Karpas-422 (cell line): ENCODE measurements around the gene LETM1. TPM values are rescaled to one million over a fixed set of nuclear protein-coding genes. Genes with fewer than 3 reads are reported as not detected.

Source experiments
- DNase-seq: peaks from one replicate; pipeline ENCODE4 v3.0.0-alpha.2; 2015
- H2AFZ ChIP-seq: fragments of 200-600 bp; sonication (generic); 2 replicates; pipeline ENCODE4 v1.6.1; 2014; ENCODE audit warnings: antibody characterized with exemption, low read length, mixed read lengths
- H3K27ac ChIP-seq: fragments of 200-600 bp; sonication (generic); 2 replicates; pipeline ENCODE4 v1.5.1; 2014; ENCODE audit warnings: mild to moderate bottlenecking, low read length, moderate library complexity
- H3K27me3 ChIP-seq: fragments of 200-600 bp; sonication (generic); 2 replicates; pipeline ENCODE4 v1.6.1; 2014; ENCODE audit warnings: low read length, mixed read lengths
- H3K36me3 ChIP-seq: fragments of 200-600 bp; sonication (generic); 2 replicates; pipeline ENCODE4 v1.6.1; 2014; ENCODE audit warnings: low read length, mixed read lengths; ENCODE audit not compliant: insufficient read depth
- H3K4me1 ChIP-seq: fragments of 200-600 bp; sonication (generic); 2 replicates; pipeline ENCODE4 v1.6.1; 2014; ENCODE audit warnings: mild to moderate bottlenecking, low read length, mixed read lengths
- H3K4me2 ChIP-seq: fragments of 200-600 bp; sonication (generic); 2 replicates; pipeline ENCODE4 v1.6.1; 2014; ENCODE audit warnings: low read length, low read depth, mild to moderate bottlenecking; ENCODE audit not compliant: poor library complexity, severe bottlenecking
- H3K4me3 ChIP-seq: fragments of 200-600 bp; sonication (generic); 2 replicates; pipeline ENCODE4 v1.5.1; 2014; ENCODE audit warnings: mild to moderate bottlenecking, antibody characterized with exemption, low read length, mixed read lengths
- H3K79me2 ChIP-seq: fragments of 200-600 bp; sonication (generic); 2 replicates; pipeline ENCODE4 v1.6.1; 2014; ENCODE audit warnings: mild to moderate bottlenecking, low read length, mixed read lengths
- H3K9ac ChIP-seq: fragments of 200-600 bp; sonication (generic); 2 replicates; pipeline ENCODE4 v1.6.0; 2014; ENCODE audit warnings: low read length
- H3K9me2 ChIP-seq: fragments of 200-600 bp; sonication (generic), shearing (Covaris generic); replicated peaks from 2 replicates; pipeline ENCODE4 v1.6.0; 2014; ENCODE audit warnings: mild to moderate bottlenecking, low read length, moderate library complexity; ENCODE audit not compliant: insufficient read depth
- H3K9me3 ChIP-seq: fragments of 300-700, 200-600 bp; sonication (generic); 2 replicates; pipeline ENCODE4 v1.6.1; 2014; ENCODE audit warnings: low read length, mixed read lengths
- H4K20me1 ChIP-seq: fragments of 200-600 bp; sonication (generic); 2 replicates; pipeline ENCODE4 v1.6.1; 2014; ENCODE audit warnings: mild to moderate bottlenecking, antibody characterized with exemption, low read length, low read depth; ENCODE audit not compliant: insufficient read depth
- total RNA-seq: library from RNA; depleted of rRNA; stranded (reverse); fragments of >200 nt; shearing (Covaris generic); gene quantifications from 2 replicates; pipeline ENCODE4 v1.2.3, GENCODE V29; 2014; ENCODE audit warnings: low replicate concordance

LETM1 gene
- total RNA-seq, 1 experiment from 2014 or later = 25.2 TPM

DNA sequence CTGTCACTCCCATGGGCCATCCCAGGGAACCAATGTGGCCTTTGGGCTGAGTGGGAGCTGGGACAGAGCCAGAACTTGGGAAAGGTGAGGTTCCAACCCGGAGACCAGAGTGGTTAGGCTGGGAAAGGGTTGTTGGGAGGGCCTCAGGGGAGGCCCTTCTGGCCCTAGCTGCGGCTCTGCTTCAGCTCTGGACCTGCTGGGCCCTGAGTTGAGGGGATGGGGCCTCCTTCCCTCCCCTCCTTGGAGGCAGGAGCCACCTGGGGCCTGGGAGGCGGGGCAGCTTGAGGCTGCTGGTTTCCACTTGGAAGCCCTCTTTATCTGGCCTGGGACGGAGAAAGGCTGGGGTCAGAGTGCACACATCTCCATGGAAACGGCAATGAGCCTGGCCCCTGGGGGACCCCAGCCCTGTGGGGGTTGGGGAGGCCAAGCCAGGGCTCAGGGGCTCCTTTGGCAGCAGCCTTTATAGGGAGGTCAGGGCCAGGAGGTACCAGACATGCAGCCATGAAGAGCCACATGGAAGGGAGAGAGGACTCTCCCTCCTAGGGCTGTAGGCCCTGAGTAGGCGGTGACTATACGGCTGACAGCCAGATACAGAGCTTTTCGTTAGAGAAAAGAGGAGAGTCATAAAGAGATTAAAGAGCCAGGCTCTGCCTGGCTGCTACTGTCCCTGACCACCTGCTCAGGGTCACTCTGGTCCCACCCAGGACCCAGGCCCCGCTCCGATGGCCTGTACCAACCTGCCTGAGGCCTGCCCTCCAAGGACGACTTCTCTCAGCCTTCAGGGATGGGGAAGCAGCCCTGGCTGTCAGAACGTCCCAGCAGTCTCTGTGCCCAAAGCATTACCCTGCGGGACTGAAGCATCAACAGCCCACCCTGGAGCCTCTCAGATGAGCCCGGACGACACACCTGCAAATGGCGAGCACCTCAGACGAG lies 8.4 kb upstream of the LETM1 start:
- no peak overlapping the region for H2AFZ ChIP-seq
- H3K9ac ChIP-seq = no peak overlapping the region
- H3K9me3 ChIP-seq = no peaks in the 10 kb centered on the region
- no peak for DNase-seq
- H3K4me1 ChIP-seq = peaks cover 18% of the 10 kb centered on the region
- no peaks in the 10 kb centered on the region for H3K9me2 ChIP-seq
- no peak overlapping the region for H3K27ac ChIP-seq
- H3K27me3 ChIP-seq = peaks cover 2% of the 10 kb centered on the region; the same call in 1 of the 2 replicates
- H3K36me3 ChIP-seq = no peaks in the 10 kb centered on the region
- no peak overlapping the region for H3K4me2 ChIP-seq
- no peak overlapping the region for H3K4me3 ChIP-seq
- H4K20me1 ChIP-seq = no peaks in the 10 kb centered on the region
- no peaks in the 10 kb centered on the region for H3K79me2 ChIP-seq

DNA sequence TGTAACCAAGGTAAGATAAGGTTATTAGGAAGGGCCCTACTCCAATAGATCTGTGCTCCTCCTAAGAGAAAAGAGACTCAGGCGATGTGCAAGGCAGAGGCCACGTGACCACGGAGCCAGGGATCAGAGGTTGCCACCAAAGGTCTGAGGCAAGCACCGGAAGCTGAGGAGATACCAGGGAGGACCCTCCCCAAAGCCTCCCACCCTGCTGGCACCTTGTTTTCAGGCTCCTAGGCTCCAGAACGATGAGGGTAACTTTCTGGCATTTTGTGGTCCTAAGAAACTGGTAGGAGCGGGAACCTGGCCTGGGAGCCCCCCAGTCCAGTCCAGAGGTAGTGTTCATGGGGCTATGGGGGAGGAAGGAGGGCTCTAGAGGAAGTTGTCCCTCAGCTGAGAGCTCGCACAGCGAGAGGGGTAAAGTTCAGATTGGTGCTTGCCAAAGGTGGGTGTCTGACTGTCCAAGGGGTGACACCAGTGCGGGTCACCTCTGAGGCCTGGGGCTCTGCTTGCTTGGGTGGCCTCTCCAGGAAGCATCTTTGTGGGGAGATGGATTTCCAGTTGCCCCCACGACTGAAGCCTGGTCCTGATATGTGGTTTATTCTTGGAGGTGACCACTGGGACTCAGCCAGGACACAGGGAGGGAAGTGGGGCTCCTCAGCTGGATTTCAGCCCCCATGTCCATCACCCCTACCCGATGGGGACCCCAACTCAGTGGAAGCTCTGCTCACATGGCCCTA lies 7.5 kb upstream of the LETM1 start:
- H3K27ac ChIP-seq = no peak overlapping the region
- H3K9ac ChIP-seq = peak overlapping the region; percentile 67; the same call in 1 of the 2 replicates
- no peaks in the 10 kb centered on the region for H3K9me2 ChIP-seq

GRCh38 chr4:1862961-1863296 lies 7.0 kb upstream of the LETM1 start:
- Histone ChIP-seq H4K20me1 (peaks cover 4% of the 10 kb centered on the region), H3K27ac (no peak overlapping the region), H3K36me3 (no peaks in the 10 kb centered on the region), H2AFZ (no peak overlapping the region), H3K4me1 (peaks cover 18% of the 10 kb centered on the region), H3K4me2 (peak overlapping the region; percentile 77), H3K9ac (peak overlapping the region; percentile 67), H3K79me2 (no peaks in the 10 kb centered on the region), H3K9me3 (no peaks in the 10 kb centered on the region), H3K27me3 (peaks cover 2% of the 10 kb centered on the region; the same call in 1 of the 2 replicates), H3K9me2 (no peaks in the 10 kb centered on the region), H3K4me3 (peak overlapping the region; percentile 58; the same call in 1 of the 2 replicates)
- DNase-seq = no peak

More for the DNA sequence above, 7.5 kb upstream of the LETM1 start:
- Histone ChIP-seq H2AFZ (no peak overlapping the region), H3K79me2 (no peaks in the 10 kb centered on the region), H3K4me1 (peaks cover 18% of the 10 kb centered on the region), H3K36me3 (no peaks in the 10 kb centered on the region), H3K4me3 (peak overlapping the region; percentile 58; the same call in 1 of the 2 replicates), H3K4me2 (peak overlapping the region; percentile 77), H4K20me1 (no peaks in the 10 kb centered on the region), H3K9me3 (no peaks in the 10 kb centered on the region), H3K27me3 (peaks cover 2% of the 10 kb centered on the region; the same call in 1 of the 2 replicates)
- DNase-seq = no peak

- H3K9ac ChIP-seq = peak overlapping the region; percentile 67
- H3K9me3 ChIP-seq = no peaks in the 10 kb centered on the region
- no peaks in the 10 kb centered on the region for H3K79me2 ChIP-seq
- no peak overlapping the region for H2AFZ ChIP-seq
- H3K36me3 ChIP-seq = no peaks in the 10 kb centered on the region
- H3K9me2 ChIP-seq = no peaks in the 10 kb centered on the region
- DNase-seq = peak; percentile 61
- peaks cover 11% of the 10 kb centered on the region for H4K20me1 ChIP-seq
- H3K4me3 ChIP-seq = peak overlapping the region; percentile 58
- no peak overlapping the region for H3K27ac ChIP-seq
- peak overlapping the region; percentile 77 for H3K4me2 ChIP-seq
- peaks cover 21% of the 10 kb centered on the region for H3K4me1 ChIP-seq
- peaks cover 2% of the 10 kb centered on the region; the same call in 1 of the 2 replicates for H3K27me3 ChIP-seq
Observed at GRCh38 chr4:1862055-1862911, 6.3 kb upstream of the LETM1 start.

DNA sequence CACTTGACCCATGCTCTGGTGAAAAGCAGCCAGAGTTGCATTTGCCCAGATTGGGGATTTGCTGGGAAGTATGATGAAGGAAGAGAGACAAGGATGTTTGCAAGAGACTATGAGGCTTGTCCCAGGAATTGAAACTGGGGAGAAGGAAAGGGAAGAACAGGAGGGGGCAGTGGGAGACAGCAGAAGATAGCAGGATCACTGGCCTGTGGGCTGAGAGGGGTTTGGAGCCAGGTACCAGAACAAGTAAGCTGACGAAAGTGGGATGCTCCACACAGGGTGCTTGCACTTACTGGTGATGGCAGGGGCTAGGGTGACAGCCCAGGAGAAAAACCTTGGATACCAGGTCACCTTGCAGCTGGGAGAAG lies 3.4 kb upstream of the LETM1 start:
- peaks cover 25% of the 10 kb centered on the region for H3K79me2 ChIP-seq
- no peaks in the 10 kb centered on the region for H3K9me2 ChIP-seq
- H3K9ac ChIP-seq = no peak overlapping the region
- H3K27me3 ChIP-seq = peaks cover 2% of the 10 kb centered on the region; the same call in 1 of the 2 replicates
- peaks cover 34% of the 10 kb centered on the region for H3K4me1 ChIP-seq
- no peak overlapping the region for H3K4me3 ChIP-seq
- H3K9me3 ChIP-seq = no peaks in the 10 kb centered on the region
- H2AFZ ChIP-seq = no peak overlapping the region
- no peaks in the 10 kb centered on the region for H3K36me3 ChIP-seq
- H3K27ac ChIP-seq = no peak overlapping the region
- no peak overlapping the region for H3K4me2 ChIP-seq
- DNase-seq = no peak
- H4K20me1 ChIP-seq = peaks cover 18% of the 10 kb centered on the region

DNA sequence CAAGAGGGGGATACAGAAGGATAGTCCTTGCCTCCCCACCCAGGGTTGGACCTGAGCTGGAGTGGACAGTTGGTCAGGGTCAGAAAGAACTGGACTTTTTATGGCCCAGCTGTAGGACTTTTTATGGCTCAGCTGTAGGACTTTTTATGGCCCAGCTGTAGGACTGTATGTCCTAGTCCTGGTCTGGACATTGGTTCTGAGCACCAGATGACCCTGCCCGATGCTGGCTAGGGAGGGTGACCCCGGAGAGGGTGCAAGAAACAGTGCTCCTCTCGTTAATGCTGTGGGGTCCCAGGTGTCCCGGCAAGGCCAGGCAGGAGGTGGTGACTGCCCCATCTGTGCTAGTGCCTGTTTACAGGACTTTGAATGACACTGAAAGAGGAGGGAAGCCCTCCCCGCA lies 2.0 kb upstream of the LETM1 start:
- Histone ChIP-seq H3K9me2 (no peaks in the 10 kb centered on the region), H4K20me1 (peaks cover 25% of the 10 kb centered on the region), H3K79me2 (peaks cover 38% of the 10 kb centered on the region), H3K9ac (no peak overlapping the region), H3K27me3 (no peaks in the 10 kb centered on the region), H3K4me3 (no peak overlapping the region), H2AFZ (no peak overlapping the region), H3K27ac (no peak overlapping the region), H3K36me3 (peaks cover 8% of the 10 kb centered on the region; the same call in 1 of the 2 replicates), H3K4me1 (peaks cover 42% of the 10 kb centered on the region), H3K4me2 (peak overlapping the region; percentile 90), H3K9me3 (no peaks in the 10 kb centered on the region)
- DNase-seq = no peak

DNA sequence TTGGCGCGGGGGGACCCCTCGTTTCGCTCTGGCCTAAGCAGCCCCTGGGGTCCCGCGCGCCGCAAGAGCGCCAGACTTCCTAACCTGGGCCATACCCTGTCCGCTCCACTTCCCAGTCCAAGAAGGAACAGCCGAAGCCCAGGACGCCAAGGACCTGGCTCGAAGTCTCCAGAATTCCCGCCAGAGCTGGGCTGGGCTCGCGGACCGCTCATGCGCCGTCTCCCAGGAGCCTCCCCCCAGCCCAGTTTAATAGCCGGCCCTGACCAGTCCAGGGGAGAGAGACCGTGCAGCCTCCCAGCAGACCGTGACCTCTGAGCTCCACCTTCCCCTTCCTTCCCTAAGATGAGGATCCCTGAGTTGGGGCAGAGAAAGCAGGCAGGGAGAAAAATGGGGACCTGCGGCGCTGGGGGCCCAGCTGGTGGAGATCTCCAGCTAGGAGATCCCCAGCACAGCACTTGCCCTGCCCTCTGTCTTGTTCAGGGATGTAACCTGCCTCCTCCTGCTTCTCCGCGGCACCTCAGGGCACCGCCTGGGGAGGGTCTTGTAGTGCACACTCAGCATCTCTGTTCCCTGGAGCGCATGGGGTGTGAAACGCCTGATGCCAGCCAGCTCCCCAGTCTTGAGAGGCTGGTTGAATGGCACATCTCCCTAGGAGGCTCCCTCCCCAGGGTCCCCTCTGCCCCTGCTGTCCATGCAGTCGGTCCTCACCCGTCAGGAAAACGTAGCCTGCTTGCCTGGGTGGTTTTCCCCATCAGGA lies 1.2 kb upstream of the LETM1 start:
- Histone ChIP-seq H3K9ac (peak overlapping the region; percentile 91), H3K9me3 (no peaks in the 10 kb centered on the region), H3K27me3 (no peaks in the 10 kb centered on the region), H3K27ac (no peak overlapping the region), H3K36me3 (peaks cover 8% of the 10 kb centered on the region; the same call in 1 of the 2 replicates), H3K4me3 (peak overlapping the region; percentile 91), H3K4me1 (peaks cover 38% of the 10 kb centered on the region), H3K9me2 (no peaks in the 10 kb centered on the region), H3K4me2 (peak overlapping the region; percentile 90), H3K79me2 (peaks cover 47% of the 10 kb centered on the region), H2AFZ (peak overlapping the region; percentile 89; the same call in 1 of the 2 replicates), H4K20me1 (peaks cover 31% of the 10 kb centered on the region)
- no peak for DNase-seq
